Activated CD4-positive, alpha-beta T cell treated with anti-CD3 and anti-CD28 coated beads, Interleukin-2, Interleukin-4, amounts not matched to agents 100 ng/mL and 50 ng/mL, durations not matched to agents 16 hours and 8 hours (primary cell): Measurements from ENCODE around the gene C9orf78.
"Not testable (repeated sequence)": the region's sequence is repeated elsewhere in the genome, so short reads cannot be mapped to it uniquely, and the experiment has no call there.

ENCODE experiments used
- DNase-seq: peaks from one replicate; pipeline ENCODE4 v3.0.0-alpha.2; 2020; ENCODE audit warnings: low spot score

Gene C9orf78

DNA sequence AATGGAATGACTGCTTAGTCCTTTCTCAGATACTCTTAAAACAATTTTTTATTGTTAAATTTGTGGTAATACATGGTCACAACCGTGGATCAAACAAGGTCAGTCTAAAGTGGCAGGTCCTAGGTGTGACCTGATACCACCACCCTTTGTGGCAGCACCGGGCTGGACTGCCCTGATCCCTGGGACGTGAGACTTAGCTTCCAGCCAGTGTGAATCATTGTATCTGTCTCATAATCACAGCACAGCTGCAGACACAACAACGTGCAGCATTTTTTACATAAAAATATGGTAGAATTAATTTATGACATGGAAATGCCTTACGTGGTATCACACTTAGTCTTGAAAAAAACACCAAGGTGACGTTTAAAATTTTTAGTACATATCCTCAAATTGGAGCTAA is 24.3 kb downstream of the C9orf78 start:
- DNase-seq: no peak

- no peak for DNase-seq
Measured at GRCh38 chr9:129810116-129810515, 25.0 kb downstream of the C9orf78 start.

DNA sequence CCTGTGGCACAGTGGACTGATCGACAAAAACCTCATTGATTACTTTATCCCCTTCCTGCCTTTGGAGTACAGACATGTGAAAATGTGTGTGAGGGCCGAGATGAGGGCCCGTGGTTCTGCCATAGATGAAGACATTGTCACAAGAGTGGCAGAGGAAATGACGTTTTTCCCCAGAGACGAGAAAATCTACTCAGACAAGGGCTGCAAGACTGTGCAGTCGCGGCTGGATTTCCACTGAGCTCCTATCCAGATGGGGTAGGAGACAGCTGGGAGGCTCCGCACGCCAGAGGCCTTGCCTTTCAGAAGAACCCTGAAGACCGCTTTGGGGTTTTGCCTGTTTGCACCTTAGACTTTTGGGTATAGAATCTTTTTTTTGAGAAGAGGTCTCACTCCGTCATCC is 25.7 kb downstream of the C9orf78 start:
- DNase-seq: no peak

GRCh38 chr9:129806061-129806460 is 29.0 kb downstream of the C9orf78 start:
- DNase-seq: no peak

DNA sequence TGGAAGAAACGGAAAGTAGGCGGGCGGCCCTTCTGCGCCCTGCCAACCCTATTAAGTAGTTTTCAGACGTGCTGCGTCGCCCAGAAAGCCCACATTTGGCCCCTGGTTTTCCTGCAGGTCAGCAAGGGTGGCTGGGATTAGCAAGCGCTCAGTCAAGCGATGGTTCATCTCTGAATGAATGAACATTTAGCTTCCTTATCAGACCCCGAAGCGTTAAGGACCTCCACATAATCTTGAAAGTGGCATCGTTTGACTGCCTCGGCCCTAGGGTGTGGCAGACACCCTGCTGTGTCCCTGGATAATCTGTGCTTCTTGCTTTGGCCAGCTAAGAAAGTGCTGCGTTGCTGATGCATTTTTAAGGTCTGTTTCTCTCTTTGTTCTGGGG is 31.4 kb downstream of the C9orf78 start:
- no peak for DNase-seq

DNA sequence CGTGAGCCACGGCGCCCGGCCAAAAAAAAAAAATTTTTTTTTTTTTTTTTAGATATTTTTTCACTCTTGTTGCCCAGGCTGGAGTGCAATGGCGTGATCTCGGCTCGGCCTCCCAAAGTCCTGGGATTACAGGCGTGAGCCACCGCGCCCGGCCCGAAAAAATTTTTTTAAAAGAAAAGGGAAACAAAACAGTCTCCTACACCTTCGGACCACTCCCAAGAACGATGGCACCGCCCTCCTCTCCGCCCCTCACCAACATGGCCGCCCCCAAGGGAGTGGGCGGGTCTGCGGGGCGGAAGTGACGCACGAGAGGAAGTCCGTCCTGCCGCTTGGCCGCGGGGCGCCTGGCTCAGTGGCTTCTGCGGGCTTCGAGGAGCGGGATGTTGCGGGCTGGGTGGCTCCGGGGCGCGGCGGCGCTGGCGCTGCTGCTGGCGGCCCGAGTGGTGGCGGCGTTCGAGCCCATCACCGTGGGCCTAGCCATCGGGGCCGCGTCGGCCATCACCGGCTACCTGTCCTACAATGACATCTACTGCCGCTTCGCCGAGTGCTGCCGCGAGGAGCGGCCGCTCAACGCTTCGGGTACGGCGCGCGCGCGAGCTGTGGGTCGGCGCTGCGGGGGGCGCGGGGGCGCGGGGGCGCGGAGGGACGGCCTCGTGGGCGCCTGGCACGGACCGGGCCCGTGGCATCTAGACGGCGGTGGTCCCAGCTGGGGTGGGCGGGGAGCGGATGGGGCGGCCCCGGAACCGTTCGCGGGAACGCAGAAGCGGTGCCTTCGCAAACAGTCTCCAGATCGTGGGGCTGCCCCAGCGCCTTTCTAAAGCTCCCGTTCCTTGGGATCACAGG is 32.0 kb downstream of the C9orf78 start, which contains the start of gene TOR1B:
Gene TOR1B (plus strand): TSS at position 352 of the 843 bp plus-strand sequence. CDS start 29 bp downstream, at position 381.
- DNase-seq: peak; percentile 94

GRCh38 chr9:129801504-129801903 is 33.6 kb downstream of the C9orf78 start:
- no peak for DNase-seq

DNA sequence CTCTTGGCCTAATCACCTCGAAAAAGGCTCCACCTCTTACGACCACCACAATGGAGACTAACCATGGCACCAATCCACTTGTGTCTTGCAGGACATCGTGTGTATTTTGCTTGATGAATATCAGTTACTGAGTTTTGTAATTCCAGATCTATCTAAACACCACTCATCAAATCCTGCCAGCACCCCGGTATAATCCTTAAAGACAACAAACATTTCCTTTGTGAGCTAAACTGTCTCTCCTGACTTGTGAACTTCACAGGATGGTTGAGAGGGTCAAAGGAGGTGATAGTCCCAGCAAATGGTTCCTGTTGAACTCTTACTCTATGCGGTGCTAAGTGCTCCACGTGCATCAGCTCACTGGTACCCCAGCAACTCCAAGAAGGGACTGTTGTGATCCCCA is 36.1 kb downstream of the C9orf78 start:
- no peak for DNase-seq

- not testable (repeated sequence) for DNase-seq
Measured at GRCh38 chr9:129796029-129796428, 39.0 kb downstream of the C9orf78 start.

DNA sequence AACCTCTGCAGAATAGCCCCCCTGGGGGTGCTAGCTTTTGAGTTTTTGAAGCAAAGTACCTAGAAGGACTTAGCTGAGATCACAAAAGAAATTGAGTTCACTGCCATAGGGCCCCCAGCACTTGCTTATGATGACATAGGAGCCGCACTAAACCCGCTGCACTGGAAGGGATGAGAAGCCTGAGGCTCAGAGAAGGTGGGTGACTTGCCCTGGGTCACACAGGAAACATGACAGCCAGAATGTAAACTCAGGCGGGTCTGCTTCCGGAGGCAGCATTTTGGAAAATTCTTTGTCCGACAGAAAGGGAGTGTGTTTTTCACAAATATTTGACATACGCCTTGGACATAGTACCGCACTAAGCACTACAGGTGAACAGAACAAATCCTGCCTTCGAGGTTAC is 40.5 kb downstream of the C9orf78 start:
- no peak for DNase-seq

DNA sequence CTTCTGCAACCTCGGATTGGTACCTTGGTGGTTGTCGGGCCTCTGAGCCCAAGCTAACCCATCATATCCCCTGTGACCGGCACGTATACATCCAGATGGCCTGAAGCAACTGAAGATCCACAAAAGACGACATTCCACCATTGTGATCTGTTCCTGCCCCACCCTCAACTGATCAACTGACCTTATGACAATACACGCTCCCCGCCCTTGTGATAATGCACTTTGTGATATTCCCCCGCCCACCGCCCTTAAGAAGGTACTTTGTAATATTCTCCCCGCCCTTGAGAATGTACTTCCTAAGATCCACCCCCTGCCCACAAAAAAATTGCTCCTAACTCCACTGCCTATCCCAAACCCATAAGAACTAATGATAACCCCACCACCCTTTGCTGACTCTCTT is 48.6 kb downstream of the C9orf78 start:
- DNase-seq: no peak

DNA sequence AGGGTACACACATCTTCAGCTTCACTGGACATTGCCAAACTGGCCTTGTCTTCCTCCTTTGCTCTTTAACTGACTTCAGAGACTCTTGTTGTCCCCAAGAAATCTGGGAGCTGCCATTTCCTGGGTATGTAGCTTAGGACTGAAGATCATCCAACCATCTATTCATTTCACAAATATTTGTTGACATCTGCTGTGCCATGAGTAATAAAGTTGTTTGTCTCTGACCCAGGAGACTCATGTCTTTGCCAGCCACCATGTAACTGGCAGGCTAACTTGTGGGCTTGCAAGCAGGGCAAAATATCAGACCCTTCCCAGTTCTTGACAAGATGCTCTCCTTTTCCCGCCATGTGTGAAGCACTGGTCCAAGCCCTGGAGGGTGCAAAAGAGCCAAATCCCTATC is 49.2 kb downstream of the C9orf78 start:
- no peak for DNase-seq

GRCh38 chr9:129784970-129785369 is 50.1 kb downstream of the C9orf78 start:
- not testable (repeated sequence) for DNase-seq

DNA sequence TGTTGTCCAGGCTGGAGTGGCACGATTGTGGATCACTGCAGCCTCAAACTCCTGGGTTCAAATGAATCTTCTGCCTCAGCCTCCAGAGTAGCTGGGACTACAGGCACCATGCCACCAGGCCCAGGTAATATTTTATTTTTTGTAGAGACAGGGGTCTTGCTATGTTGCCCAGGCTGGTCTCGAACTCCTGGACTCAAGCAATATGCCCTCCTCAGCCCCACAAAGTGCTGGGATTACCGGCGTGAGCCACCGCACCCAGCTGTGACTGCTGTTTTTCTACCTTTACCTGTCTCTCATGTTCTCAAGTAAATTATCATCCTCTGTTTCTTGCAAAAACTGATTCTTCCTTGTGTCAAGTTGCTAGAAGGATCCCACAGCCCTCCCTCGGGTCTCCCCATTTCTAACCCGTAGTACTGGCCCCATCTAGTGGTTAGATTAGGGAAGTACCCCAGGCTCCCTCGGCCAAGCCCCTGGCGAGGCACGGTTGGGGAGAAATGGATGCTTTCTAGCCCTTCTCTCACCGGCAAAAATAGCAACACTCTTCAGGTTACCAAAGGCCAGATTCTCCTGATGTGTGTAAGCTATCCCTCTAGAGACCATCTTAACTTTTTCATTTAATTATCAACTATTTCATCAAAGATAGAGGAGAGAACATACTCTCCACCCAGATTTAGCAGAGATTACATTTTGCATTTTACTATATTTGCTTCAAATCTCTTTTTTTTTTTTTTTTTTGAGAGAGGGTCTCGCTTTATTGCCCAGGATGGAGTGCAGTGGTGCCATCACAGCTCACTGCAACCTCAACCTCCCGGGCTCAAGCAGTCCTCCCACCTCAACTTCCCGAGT is 51.3 kb downstream of the C9orf78 start:
- peak; percentile 84 for DNase-seq

DNA sequence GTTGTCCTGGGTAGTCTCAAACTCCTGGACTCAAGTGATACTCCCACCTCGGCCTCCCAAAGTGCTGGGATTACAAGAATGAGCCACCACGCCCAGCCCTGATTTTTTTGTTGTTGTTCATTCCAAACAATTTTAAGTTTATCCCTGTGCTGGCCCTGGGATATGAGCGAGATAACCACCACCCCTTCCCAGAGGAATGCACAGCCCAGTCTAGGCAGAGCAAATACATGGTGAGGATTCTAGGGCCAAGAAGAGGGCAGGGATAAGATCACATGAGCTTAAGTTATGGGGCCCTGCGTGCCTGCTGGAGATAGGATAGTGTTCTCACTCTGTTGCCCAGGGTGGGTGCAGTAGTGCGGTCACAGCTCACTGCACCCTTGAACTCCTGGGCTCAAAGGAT is 53.1 kb downstream of the C9orf78 start:
- DNase-seq: no peak

- no peak for DNase-seq
Measured at GRCh38 chr9:129781131-129781530, 53.9 kb downstream of the C9orf78 start.

DNA sequence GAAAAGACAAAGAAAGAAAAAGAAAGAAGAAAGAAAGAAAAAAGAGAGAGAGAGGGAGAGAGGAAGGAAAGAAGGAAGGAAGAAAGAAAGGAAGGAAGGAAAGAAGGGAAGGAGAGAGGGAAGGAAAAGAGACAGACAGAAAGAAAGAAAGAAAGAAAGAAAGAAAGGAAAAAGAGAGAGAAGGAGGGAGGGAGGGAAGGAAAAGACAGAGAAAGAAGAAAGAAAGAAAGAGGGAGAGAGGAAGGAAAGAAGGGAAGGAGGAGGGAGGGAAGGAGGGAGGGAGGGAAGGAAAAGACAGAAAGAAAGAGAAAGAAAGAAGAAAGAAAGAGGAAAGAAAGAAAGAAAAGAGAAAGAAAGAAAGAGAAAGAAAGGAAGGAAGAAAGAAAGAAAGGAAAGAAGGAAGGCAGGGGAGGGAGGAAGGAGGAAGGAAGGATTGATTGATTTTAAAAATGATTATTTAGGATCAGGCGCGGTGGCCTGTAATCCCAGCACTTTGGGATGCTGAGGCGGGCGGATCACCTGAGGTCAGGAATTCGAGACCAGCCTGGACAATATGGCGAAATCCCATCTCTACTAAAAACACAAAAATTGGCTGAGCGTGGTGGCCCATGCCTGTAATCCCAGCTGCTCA is 55.4 kb downstream of the C9orf78 start:
- no peak for DNase-seq

DNA sequence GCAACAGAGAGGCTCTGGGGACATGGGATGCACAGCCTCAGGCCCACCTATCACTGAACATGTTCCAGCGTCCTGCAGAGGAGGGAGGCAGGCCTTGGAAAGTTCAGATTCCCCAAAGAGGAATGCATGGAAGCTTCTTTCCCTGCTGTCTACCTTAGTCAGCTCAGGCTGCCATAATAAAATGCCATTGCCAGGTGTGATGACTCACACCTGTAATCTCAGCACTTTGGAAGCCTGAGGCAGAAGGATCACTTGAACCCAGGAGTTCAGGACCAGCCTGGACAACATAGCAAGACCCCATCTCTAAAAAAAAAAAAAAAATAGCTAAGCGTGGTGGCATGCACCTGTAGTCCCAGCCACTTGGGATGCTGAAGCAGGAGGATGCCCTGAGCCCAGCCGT is 56.6 kb downstream of the C9orf78 start:
- DNase-seq: no peak

DNA sequence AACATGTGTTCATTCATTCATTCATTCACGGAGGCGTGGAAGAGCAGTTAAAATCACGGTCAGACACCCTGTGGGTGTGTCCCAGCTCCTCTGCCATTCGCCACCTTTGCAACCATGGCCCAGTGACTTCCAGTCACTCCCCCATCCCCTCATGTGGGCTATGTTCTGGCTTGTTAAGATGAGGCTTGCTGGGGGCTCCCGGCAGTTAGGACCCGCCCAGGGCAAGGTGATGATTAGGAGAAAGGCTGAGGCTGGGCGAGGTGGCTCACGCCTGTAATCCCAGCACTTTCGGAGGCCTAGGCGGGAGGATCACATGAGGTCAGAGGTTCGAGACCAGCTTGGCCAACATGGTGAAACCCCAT is 57.3 kb downstream of the C9orf78 start:
- no peak for DNase-seq
